Stimulated activated CD4-positive, alpha-beta T cell treated with anti-CD3 and anti-CD28 coated beads, Interleukin-12 subunit alpha, Interleukin-12 subunit beta, amount 100 ng/mL, for 4 hours (primary cell): ENCODE results near the gene SHROOM2.
"Not testable (repeated sequence)": the region's sequence is repeated elsewhere in the genome, so short reads cannot be mapped to it uniquely, and the experiment has no call there.

Experiments used
- DNase-seq: peaks from one replicate; pipeline ENCODE4 v3.0.0-alpha.2; 2020

SHROOM2 gene

GRCh38 chrX:9786798-9787635 is 788 bp downstream of the SHROOM2 start:
- DNase-seq, result no peak

DNA sequence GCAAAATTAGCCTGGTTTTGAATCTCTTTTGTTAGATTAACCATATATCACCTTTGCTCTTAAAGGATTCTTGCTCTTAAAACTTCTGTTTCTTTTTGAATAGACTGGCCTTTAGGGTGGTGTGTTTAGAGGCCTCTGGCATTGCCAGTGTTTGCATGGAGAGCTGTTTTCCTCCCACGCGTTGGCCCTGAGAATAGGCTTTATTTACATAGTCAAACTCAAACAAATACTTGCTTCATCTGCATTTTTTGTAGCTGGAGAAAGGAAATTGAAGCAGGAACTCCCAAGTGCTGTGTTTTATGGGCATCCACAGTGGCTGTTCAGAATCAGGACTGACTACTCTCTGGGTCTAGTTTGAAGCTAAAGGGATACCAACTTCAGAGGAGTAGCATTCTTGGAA is 2.7 kb downstream of the SHROOM2 start:
- no peak for DNase-seq

GRCh38 chrX:9789555-9789954 is 3.3 kb downstream of the SHROOM2 start:
- DNase-seq, result no peak

GRCh38 chrX:9790866-9791265 is 4.6 kb downstream of the SHROOM2 start:
- no peak for DNase-seq

DNA sequence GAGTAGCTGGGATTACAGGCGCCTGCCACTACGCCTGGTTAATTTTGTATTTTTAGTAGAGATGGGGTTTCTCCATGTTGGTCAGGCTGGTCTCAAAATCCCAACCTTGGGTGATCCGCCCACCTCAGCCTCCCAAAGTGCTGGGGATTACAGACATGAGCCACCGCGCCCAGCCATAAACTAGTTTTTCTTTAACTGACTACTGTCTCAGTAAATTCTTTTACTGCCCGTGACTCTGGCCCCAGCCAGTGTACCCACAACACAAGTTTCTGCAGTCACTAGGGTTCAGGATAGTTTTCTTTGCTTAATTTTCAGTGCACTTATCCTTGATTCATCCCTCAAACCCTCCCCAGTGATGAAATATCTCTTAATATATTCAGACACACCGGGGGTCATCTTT is 8.3 kb downstream of the SHROOM2 start:
- DNase-seq, result no peak

DNA sequence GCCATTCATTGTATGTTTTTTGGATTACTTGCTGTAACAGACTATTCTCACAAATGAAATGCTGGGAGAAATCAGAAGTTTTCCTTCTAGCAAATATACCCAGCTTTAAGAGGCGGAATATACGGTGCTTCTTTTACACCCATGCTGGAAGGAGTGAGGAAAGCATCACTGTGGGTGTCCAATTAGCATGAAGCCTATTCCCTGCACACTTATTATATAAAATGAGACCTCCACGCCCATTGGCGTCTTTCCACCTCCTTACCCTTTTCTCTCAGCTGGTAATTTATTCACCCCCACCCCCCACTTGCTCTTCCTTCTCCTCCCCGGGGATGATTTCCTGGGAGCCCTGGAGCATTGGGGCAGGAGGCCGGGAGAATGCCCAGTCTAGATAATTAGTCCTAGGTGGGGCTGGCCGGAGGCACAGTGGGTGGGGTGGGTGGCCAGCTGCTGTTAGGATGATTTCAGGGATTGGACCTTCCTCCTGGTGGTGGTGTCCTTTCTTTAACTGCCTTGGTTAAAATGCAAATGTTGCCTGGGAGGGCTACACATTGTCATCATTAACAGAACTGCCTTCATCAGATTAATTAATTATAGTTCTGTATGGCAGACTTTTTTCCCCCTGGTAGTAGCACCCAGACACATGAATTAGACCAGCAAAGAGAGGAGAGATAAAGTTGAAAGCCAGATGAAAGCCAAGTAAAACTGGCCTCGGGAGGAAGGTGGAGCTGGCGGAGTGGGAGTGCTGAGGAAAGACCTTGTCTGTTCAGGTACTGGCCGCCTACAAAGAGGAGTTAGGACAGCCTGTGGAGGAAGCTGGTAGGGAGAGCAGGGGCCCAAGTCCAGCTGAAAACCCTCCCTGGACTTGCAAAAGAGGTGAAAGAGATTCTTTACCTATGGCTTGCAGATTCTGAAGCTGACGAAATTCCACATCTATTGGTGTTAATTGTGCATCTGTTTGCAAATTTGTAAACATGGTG is 11.4 kb downstream of the SHROOM2 start:
- DNase-seq, result no peak

DNA sequence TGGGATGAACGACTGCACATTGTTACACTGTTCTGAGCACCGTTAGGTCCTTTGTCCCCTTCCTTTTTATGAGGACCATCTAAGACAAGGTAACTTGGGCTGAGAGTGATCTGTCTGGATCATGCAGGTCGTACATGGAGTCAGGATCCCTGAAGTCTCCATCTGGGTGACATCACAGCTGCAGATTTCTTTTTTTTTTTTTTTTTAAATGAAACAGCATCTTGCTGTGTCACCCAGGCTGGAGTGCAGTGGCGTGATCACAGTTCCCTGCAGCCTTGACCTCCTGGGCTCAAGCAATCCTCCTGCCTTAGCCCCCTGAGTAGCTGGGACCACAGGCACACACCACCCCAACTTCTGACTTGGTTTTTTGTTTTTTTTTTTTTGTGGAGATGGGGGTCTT is 16.5 kb downstream of the SHROOM2 start:
- DNase-seq, result no peak

GRCh38 chrX:9804444-9804843 is 18.2 kb downstream of the SHROOM2 start:
- no peak for DNase-seq

GRCh38 chrX:9805956-9806355 is 19.7 kb downstream of the SHROOM2 start:
- no peak for DNase-seq

DNA sequence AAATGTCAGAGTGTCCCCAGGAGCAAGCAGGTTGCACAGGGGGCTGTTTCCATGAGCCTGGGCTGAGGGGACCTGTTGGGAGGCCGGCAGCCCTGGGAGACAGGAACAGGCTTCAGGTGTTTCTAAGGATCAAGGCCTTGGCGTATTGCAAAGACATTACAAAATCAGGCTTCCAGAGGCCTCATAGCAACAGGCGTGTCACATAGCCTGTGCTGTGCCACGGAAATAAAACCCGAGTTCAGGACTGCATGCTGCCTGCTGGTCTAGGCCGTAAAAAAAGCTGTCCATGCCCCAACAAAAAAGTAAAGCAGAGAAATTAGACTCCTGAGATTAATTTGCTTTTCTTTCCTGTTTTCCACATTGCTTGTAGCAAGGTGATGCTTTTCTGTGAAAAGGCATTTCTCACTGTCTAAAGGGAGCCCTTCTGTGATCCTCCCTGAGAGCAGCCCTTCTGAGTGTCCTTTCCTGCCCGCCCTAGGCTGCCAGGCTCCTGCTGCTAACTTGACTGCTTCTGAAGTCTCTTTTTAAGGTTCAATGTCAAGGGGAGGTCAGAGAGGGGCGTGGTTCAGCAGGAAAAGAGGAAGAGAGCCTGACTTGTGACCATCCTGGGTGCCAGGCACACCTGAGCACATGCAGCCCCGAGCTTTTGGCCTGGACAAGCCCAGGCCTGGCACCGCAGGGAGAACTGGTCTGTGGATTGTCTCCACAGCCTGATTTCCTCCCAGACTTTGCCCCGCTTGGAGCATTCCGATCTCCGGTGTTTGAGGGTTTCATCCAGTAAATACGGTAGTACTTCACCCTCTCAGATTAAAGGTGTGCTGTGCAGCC is 21.3 kb downstream of the SHROOM2 start:
- DNase-seq, result no peak

GRCh38 chrX:9809876-9810275 is 23.6 kb downstream of the SHROOM2 start:
- not testable (repeated sequence) for DNase-seq

DNA sequence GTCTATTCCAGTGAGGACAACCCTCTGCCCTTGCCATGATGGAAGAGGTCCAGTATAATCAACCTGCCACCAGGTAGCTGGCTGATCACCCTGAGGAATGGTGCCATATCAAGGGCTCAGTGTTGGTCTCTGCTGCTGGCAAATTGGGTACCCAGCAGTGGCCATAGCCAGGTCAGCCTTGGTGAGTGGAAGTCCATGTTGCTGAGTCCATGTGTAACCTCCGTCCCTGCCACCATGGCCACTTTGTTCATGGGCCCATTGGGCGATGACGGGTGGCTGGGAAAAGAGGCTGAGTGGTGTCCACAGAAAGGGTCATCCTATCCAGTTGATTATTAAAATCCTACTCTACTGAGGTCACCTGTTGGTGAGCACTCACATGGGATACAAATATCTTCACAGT is 24.9 kb downstream of the SHROOM2 start:
- DNase-seq, result not testable (repeated sequence)

DNA sequence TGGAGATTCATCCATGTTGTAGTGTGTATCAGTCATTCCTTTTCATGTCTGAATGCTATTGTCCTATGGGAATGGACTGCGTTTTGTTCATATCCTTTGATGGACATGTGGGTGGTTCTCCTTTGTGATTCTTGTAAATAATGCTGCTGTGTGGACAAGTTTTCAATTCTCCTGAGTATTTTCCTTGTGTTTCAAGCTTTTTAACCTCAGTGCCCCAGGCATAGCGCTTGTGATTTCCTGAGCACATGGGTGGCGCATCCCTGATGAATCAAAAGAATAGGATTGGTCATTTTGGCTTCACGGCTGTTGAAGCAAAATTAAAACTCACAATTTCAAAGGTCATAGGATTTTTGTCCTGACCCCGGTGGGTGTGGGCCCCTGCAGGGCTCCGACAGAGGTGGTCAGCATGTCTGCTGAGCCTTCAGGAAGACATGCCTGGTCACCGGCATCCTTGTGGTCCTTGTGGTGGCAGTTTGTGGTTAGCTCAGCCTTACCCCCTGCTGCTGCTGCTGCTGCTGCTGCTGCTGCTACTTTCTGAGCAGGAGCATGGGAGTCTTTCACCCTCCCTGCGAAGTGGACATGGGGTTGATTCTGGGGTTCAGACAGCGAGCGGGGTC is 30.0 kb downstream of the SHROOM2 start:
- no peak for DNase-seq

DNA sequence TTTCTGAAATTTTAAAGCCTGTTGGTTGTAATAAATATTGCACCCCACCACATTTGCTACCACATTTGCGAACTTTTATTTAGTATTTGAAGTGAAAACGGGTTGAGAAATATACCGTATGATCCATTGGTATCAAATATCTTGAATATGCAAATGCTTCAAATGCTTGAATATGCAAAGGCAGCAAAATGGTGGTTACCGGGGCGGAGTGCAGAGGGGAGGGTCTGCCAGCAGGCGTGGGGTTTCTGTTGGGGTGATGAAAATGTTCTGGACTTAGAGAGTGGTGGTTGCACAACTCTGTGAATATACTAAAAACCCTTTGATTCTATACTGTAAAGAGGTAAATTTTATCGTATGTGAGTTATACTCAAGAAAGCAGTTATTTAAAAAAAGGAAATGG is 35.3 kb downstream of the SHROOM2 start:
- DNase-seq, result no peak

DNA sequence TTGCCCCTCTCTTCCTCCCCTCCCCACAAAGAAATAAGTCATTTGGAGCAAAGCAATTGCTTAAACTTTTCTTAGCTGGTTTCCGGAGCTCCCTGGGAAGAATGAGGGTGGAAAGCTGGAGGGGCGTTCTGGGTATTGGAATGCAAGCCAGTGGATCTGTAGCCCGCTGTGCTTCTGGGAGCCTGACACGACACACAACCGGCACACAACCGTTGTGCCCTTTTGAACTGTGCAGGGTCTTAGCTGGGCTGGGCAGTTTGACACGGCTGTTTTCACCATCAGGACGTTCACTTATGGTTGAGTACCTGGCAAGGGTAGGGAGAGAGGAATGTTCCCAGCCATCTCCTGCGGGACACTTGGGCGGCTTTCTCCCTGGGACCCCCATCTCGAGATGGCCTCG is 38.3 kb downstream of the SHROOM2 start:
- DNase-seq, result no peak

- no peak for DNase-seq
These were observed 39.0 kb downstream of the SHROOM2 start for GRCh38 chrX:9825129-9825790.

DNA sequence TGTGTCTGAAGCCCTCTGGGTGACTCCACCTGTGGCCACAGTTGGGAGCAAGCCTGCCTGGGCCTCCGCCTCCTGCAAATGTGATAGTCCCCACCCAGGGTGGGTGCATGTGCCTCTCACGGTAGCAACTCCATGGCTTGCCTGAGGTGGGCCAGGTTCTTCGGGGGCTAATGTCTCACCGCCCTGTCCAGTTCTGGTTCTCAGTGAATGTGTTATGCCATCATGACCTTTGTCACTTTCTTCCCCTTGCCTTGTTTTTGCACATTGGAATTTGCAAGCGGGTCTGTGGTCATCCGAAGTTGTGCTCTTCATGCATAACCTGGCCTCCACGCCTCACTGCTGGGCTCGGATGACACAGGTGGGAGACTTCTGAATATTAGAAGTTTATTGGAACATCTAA is 39.7 kb downstream of the SHROOM2 start:
- no peak for DNase-seq

- no peak for DNase-seq
These were observed 43.4 kb downstream of the SHROOM2 start for GRCh38 chrX:9829308-9830267.

DNA sequence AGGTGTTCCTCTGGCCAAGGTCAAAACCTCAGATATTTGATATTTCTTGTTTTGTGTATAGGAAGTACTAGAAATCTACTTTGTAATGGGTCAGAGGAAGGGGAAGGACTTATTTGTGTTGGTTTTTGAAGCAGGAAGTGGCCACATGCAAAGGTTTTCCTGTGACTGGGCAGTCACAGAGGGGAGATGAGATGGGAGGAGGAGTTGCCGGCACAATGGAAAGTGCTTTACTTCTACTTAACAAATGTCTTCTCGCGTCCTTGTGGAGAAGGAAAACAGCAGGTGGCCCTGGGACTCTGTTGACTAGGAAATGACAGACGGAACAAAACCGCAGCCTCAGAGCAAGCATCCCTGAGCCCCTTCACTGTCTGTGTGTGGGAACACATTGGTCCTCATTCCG is 46.6 kb downstream of the SHROOM2 start:
- DNase-seq, result no peak

GRCh38 chrX:9835585-9836210 is 49.5 kb downstream of the SHROOM2 start:
- DNase-seq, result no peak
